HFFc6 (cell line): ENCODE data around the gene RASGRP3. TPM values are rescaled to one million over a fixed set of nuclear protein-coding genes. Genes with fewer than 3 reads are reported as not detected.

Source experiments
- DNase-seq: peaks from one replicate; pipeline ENCODE4 v3.0.0-alpha.2; 2018
- H3K27ac Mint-ChIP-seq: 2 replicates; pipeline ENCODE4 v1.8.0; 2020; ENCODE audit warnings: mild to moderate bottlenecking, mixed read lengths
- H3K27me3 Mint-ChIP-seq: 2 replicates; pipeline ENCODE4 v1.8.0; 2021; ENCODE audit warnings: mild to moderate bottlenecking, moderate library complexity, mixed read lengths; ENCODE audit not compliant: insufficient read depth
- H3K36me3 Mint-ChIP-seq: 2 replicates; pipeline ENCODE4 v1.8.0; 2021; ENCODE audit warnings: low read depth, mixed read lengths
- H3K4me1 Mint-ChIP-seq: 2 replicates; pipeline ENCODE4 v1.8.0; 2020; ENCODE audit warnings: low read depth, mixed read lengths
- H3K4me3 Mint-ChIP-seq: 2 replicates; pipeline ENCODE4 v1.8.0; 2020; ENCODE audit warnings: mild to moderate bottlenecking, moderate library complexity, mixed read lengths
- H3K9me3 Mint-ChIP-seq: 2 replicates; pipeline ENCODE4 v1.8.0; 2020; ENCODE audit warnings: mild to moderate bottlenecking, mixed read lengths
- CTCF ChIP-seq: fragments of 200-600 bp; sonication (generic); IDR thresholded peaks from 2 replicates; pipeline ENCODE4 v1.5.0; 2021; ENCODE audit warnings: antibody characterized with exemption, mild to moderate bottlenecking
- total RNA-seq, 6 experiments: library from RNA; stranded (reverse); fragmentation: NEBNext Ultra II Directional; extraction: Animal tissue kit (Norgen Biotek cat#: 25700); gene quantifications; 2 replicates in 1 of 6; 3 replicates in 5 of 6; pipeline ENCODE4 v1.2.3, GENCODE V29; 2021

RASGRP3 gene
- total RNA-seq, 6 experiments from 2014 or later: 1.7 to 4.6 (median 3.0) TPM

DNA sequence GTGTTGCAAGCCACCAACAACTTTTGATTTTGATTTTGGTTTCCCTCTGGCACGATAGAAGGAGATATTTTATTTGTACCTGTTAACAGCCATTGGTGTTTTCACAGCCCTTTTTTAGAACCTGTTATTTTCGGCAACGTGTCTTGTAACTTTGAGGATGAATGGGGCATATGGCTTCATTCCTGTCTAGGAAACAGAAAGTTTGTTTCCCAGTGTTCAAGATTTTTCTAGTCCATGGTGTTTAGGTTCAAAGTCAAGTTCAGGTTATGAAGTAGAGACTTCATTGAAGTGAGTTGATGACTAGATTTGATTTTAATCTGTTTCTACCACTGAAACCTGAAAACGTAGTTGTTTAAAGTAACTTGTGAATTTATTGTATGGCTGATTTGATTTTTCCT lies 343 bp downstream of the RASGRP3 start:
- peaks cover 4% of the 10 kb centered on the region; the same call in 1 of the 2 replicates for H3K27me3 Mint-ChIP-seq
- DNase-seq: no peak
- no peaks in the 10 kb centered on the region for H3K36me3 Mint-ChIP-seq
- no peaks in the 10 kb centered on the region for H3K9me3 Mint-ChIP-seq
- H3K4me1 Mint-ChIP-seq: peaks cover 25% of the 10 kb centered on the region
- peak overlapping the region; percentile 99 for H3K27ac Mint-ChIP-seq
- H3K4me3 Mint-ChIP-seq: peak overlapping the region; percentile 93
- TF ChIP-seq CTCF: no peak

GRCh38 chr2:33477473-33478468 lies 1.3 kb downstream of the RASGRP3 start:
- H3K27me3 Mint-ChIP-seq: peaks cover 4% of the 10 kb centered on the region; the same call in 1 of the 2 replicates
- no peak for DNase-seq
- TF ChIP-seq CTCF: no peak
- H3K36me3 Mint-ChIP-seq: no peaks in the 10 kb centered on the region
- no peaks in the 10 kb centered on the region for H3K9me3 Mint-ChIP-seq
- H3K27ac Mint-ChIP-seq: no peak overlapping the region
- peak overlapping the region; percentile 93 for H3K4me3 Mint-ChIP-seq
- peaks cover 31% of the 10 kb centered on the region for H3K4me1 Mint-ChIP-seq

GRCh38 chr2:33478968-33479731 lies 2.7 kb downstream of the RASGRP3 start:
- peaks cover 38% of the 10 kb centered on the region for H3K4me1 Mint-ChIP-seq
- no peak overlapping the region for H3K27ac Mint-ChIP-seq
- no peaks in the 10 kb centered on the region for H3K9me3 Mint-ChIP-seq
- H3K4me3 Mint-ChIP-seq: no peak overlapping the region
- no peak for TF ChIP-seq CTCF
- DNase-seq: no peak
- H3K27me3 Mint-ChIP-seq: peaks cover 4% of the 10 kb centered on the region; the same call in 1 of the 2 replicates
- no peaks in the 10 kb centered on the region for H3K36me3 Mint-ChIP-seq

DNA sequence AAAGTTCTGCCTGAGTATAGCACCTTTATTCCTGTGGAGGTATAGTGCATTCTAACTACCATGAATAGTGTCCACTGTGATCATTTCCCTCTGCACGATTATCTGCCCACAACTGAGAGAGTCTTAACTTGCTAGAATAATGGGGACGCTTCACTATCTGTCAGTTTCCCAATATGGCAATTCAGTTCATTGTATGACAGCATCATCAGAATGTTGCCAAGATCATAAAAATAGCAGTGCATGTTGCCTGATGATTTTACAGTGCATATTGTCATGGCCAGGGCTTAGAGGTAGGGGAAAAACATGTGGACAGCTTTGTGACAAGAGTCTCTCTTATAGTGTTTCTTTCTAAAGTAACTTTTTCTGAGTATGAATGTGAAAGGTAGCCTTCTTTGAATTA lies 6.1 kb downstream of the RASGRP3 start:
- Mint-ChIP-seq H3K27me3 (peaks cover 4% of the 10 kb centered on the region), H3K4me1 (peaks cover 21% of the 10 kb centered on the region), H3K27ac (no peak overlapping the region), H3K36me3 (peaks cover 19% of the 10 kb centered on the region), H3K4me3 (no peak overlapping the region), H3K9me3 (peaks cover 13% of the 10 kb centered on the region)
- TF ChIP-seq CTCF: no peak
- no peak for DNase-seq

DNA sequence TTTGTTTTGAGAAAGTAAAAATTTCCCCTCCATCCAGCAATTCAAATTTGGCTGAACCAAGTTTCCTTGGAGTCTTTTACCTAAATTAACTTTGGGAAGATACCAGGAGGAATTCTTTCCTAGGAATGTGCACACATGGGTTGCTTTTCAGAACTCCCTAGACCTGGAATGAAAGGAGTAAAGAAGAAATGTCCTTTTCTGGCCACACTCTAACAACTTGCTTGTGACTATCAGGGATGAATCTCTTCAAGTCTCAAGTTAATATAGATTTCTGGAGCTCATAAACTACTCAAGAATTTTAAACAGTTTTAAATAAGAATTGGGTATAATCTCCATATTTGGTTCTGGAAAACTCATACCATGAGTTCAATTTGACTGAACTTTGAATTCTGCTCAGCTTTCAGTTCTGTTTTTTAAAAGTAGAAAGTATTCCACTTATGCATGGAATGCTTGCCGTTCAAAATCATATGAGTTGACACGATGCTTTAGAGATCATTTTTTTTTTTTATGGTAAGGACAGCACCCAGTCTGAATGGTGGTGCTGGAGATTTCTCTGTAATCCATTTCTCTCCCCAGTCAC lies 7.7 kb downstream of the RASGRP3 start:
- peaks cover 3% of the 10 kb centered on the region for H3K27me3 Mint-ChIP-seq
- H3K9me3 Mint-ChIP-seq: peaks cover 13% of the 10 kb centered on the region
- peak overlapping the region; percentile 52 for H3K4me3 Mint-ChIP-seq
- no peak for DNase-seq
- H3K4me1 Mint-ChIP-seq: peaks cover 26% of the 10 kb centered on the region
- H3K36me3 Mint-ChIP-seq: peaks cover 19% of the 10 kb centered on the region
- H3K27ac Mint-ChIP-seq: peak overlapping the region; percentile 75
- no peak for TF ChIP-seq CTCF
